ENCODE results near the gene SNED1. TPM values are rescaled to one million over a fixed set of nuclear protein-coding genes. Genes with fewer than 3 reads are reported as not detected.

Gene SNED1
- total and polyA plus RNA-seq, 9 of the 15 experiments (the other 6 are each of a cell fraction or from before 2014, with no cell fraction given): 0.03 to 0.07 (median 0.05) TPM; not detected in 5

- H3K4me1 ChIP-seq (replicated peaks in 1 of 2; ENCODE audit: control insufficient read depth in 2 of 2, insufficient read depth in 2 of 2, low read length in 2 of 2): peaks cover 0 to 4% of the 10 kb centered on the region in 2 experiments; a peak in 1 of 5 replicates
- H3K9me3 ChIP-seq (replicated peaks; ENCODE audit: control insufficient read depth, insufficient read depth, low read depth, low read length): no peaks in the 10 kb centered on the region
- TF ChIP-seq TFAM (CRISPR knock-in tag; conservative IDR thresholded peaks at IDR 0.05): no peak
- no peak for TF ChIP-seq ZNF507 (tag; conservative IDR thresholded peaks at IDR 0.05)
- no peak for TF ChIP-seq ZNF232 (CRISPR knock-in tag; IDR thresholded peaks at IDR 0.05)
- no peak for TF ChIP-seq PHF8 (IDR thresholded peaks at IDR 0.05; ENCODE audit: borderline replicate concordance, low read length)
- TF ChIP-seq KDM4B (IDR thresholded peaks at IDR 0.05; ENCODE audit: borderline replicate concordance in 2 of 2, low read depth in 1 of 2): no peak
- no peak for TF ChIP-seq NFIC (IDR thresholded peaks at IDR 0.05)
- no peak for TF ChIP-seq ZKSCAN1 (IDR thresholded peaks at IDR 0.05; ENCODE audit: low read depth, low read length)
- no peak for TF ChIP-seq ARID1B (IDR thresholded peaks at IDR 0.05)
- TF ChIP-seq KDM1A (IDR thresholded peaks at IDR 0.05): no peak
- TF ChIP-seq BACH1 (tag; IDR thresholded peaks at IDR 0.05): no peak
- TF ChIP-seq RFX1 (IDR thresholded peaks at IDR 0.05): no peak
- TF ChIP-seq CAMTA2 (CRISPR knock-in tag; conservative IDR thresholded peaks at IDR 0.05): no peak
- H3K9ac ChIP-seq (ENCODE audit: insufficient read depth in 1 of 2, low read depth in 2 of 2, low read length in 2 of 2): no peak overlapping the region
- WGBS (ENCODE audit: insufficient coverage, low coverage, missing lambda C conversion rate): 7% methylated on average over 11 of the region's 16 CpGs
- intact Hi-C loops (cut with micrococcal nuclease): no loop called here
- H3K36me3 ChIP-seq (ENCODE audit: control insufficient read depth, insufficient read depth, low read length): no peaks in the 10 kb centered on the region
- ChIA-PET POLR2A (no interaction called here), CTCF (ENCODE audit: low intra/inter-chr PET ratio) (no interaction called here)
- H3K4me3 ChIP-seq: no peak overlapping the region
- H4K20me1 ChIP-seq (replicated peaks; ENCODE audit: control insufficient read depth, insufficient read depth, low read length): no peaks in the 10 kb centered on the region
- no peak for FAIRE-seq
- no peaks in the 10 kb centered on the region for H3K9me1 ChIP-seq (ENCODE audit: control insufficient read depth, insufficient read depth, low read length)
- no peak overlapping the region for H3K27ac ChIP-seq (ENCODE audit: extremely low read depth, low read depth, low read length)
- no peak for ATAC-seq
- H3K79me2 ChIP-seq (ENCODE audit: control insufficient read depth, insufficient read depth, low read length): no peaks in the 10 kb centered on the region
- no peak overlapping the region for H3K4me2 ChIP-seq (ENCODE audit: insufficient read depth, low read length)
- no peak overlapping the region for H2AFZ ChIP-seq (ENCODE audit: low read depth, low read length)
- H3K27me3 ChIP-seq (ENCODE audit: control insufficient read depth in 2 of 2, insufficient read depth in 2 of 2, low read length in 2 of 2): peaks cover 0 to 39% of the 10 kb centered on the region in 2 experiments; a peak in 2 of 5 replicates
- DNase-seq (ENCODE audit: extremely low read depth in 1 of 4, low spot score in 3 of 4): no peak
- no TSS peak for BruUV-seq (replicated peaks)
- in situ Hi-C loops (cut with MboI): no loop called here
Measured at GRCh38 chr2:240956171-240956934, 42.1 kb upstream of the SNED1 start.
